Left ventricle myocardium inferior (tissue), 1 donor: ENCODE data around the gene CCL13. TPM values are rescaled to one million over a fixed set of nuclear protein-coding genes. Genes with fewer than 3 reads are reported as not detected.
"Not testable (repeated sequence)": the region's sequence is repeated elsewhere in the genome, so short reads cannot be mapped to it uniquely, and the experiment has no call there.

Experiments used
- DNase-seq: peaks from one replicate; pipeline ENCODE4 v3.0.0-alpha.2; 2020
- H3K27ac ChIP-seq: fragments of 200-600 bp; replicated peaks from 2 replicates; pipeline ENCODE4 v1.8.0; 2021
- H3K27me3 ChIP-seq: fragments of 200-600 bp; 2 replicates; pipeline ENCODE4 v1.8.0; 2021; ENCODE audit warnings: low read depth
- H3K36me3 ChIP-seq: fragments of 200-600 bp; 2 replicates; pipeline ENCODE4 v1.8.0; 2021
- H3K4me1 ChIP-seq: fragments of 200-600 bp; 2 replicates; pipeline ENCODE4 v1.8.0; 2021
- H3K4me3 ChIP-seq: fragments of 200-600 bp; 2 replicates; pipeline ENCODE4 v1.8.0; 2021; ENCODE audit warnings: mild to moderate bottlenecking, moderate library complexity
- H3K9me3 ChIP-seq: fragments of 200-600 bp; replicated peaks from 2 replicates; pipeline ENCODE4 v1.8.0; 2021
- intact Hi-C: fragments of 100-400 bp; cut with micrococcal nuclease; formaldehyde crosslinking; loops from one replicate; pipeline ENCODE4 v1.11.0; 2022
- total RNA-seq: library from RNA; stranded (reverse); fragmentation: NEBNext Ultra II Directional; extraction: Animal tissue kit (Norgen Biotek cat#: 25700); gene quantifications from one replicate; pipeline ENCODE4 v1.2.1, GENCODE V29; 2021
- TF ChIP-seq, protein P1 (sequence below): fragments of 200-600 bp; IDR thresholded peaks from 2 replicates; pipeline ENCODE4 v1.8.0; 2021; ENCODE audit warnings: antibody characterized with exemption, mild to moderate bottlenecking, borderline replicate concordance
- donor health status: DM: no; HTN: yes; CAD: no; lungs with severe emphysema.

Gene CCL13
- total RNA-seq, 1 donor from 2014 or later = 0.74 TPM

- Histone ChIP-seq H3K27me3 (no peaks in the 10 kb centered on the region), H3K9me3 (no peaks in the 10 kb centered on the region), H3K4me3 (no peak overlapping the region), H3K36me3 (no peaks in the 10 kb centered on the region), H3K4me1 (peaks cover 44% of the 10 kb centered on the region), H3K27ac (peak overlapping the region; percentile 80)
- DNase-seq = no peak
- intact Hi-C loops = no loop called here
- TF ChIP-seq, protein P1, sequence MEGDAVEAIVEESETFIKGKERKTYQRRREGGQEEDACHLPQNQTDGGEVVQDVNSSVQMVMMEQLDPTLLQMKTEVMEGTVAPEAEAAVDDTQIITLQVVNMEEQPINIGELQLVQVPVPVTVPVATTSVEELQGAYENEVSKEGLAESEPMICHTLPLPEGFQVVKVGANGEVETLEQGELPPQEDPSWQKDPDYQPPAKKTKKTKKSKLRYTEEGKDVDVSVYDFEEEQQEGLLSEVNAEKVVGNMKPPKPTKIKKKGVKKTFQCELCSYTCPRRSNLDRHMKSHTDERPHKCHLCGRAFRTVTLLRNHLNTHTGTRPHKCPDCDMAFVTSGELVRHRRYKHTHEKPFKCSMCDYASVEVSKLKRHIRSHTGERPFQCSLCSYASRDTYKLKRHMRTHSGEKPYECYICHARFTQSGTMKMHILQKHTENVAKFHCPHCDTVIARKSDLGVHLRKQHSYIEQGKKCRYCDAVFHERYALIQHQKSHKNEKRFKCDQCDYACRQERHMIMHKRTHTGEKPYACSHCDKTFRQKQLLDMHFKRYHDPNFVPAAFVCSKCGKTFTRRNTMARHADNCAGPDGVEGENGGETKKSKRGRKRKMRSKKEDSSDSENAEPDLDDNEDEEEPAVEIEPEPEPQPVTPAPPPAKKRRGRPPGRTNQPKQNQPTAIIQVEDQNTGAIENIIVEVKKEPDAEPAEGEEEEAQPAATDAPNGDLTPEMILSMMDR = no peak
Observed at GRCh38 chr17:34313164-34313563, 43.1 kb upstream of the CCL13 start.

DNA sequence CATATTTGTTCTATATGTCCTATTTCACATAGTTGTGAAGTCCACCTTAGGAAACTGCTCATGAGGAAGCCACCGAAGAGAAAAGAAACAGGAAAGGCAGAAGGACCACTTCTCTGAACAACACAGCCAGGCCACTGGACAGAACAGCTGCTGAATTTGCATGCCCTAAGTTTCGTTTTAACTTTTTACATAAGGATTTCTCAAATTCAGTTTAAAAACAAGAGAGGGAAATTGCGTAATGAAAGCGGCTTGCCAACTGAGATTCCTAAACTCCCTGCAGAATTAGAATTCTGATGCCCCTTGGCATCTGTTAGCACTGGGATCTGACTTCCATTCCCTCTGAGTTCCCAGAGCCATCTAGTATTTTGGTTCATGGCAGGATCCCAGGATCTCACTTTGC is 42.0 kb upstream of the CCL13 start:
- Histone ChIP-seq H3K9me3 (no peaks in the 10 kb centered on the region), H3K36me3 (no peaks in the 10 kb centered on the region), H3K4me1 (peaks cover 41% of the 10 kb centered on the region), H3K27ac (peak overlapping the region; percentile 80), H3K27me3 (no peaks in the 10 kb centered on the region), H3K4me3 (no peak overlapping the region)
- intact Hi-C loops = no loop called here
- DNase-seq = no peak
- TF ChIP-seq, protein P1 = no peak

DNA sequence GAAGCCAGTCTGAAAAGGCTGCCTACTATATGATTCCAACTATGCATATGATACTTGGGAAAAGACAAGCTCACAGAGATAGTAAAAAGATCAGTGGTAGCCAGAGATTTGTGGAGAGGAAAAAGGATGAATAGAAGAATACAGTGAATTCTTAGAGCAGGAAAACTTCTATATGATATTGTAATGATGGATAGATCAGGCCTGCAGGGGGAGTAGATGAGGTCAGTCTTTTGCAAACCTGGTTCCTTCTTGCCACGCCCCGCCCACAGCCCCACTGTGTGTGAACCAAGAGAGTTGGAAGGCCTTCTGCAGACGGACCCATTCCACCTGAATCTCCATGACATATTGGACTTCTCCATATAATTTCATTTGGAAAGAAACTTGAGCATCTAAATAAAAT is 37.8 kb upstream of the CCL13 start:
- DNase-seq = no peak
- TF ChIP-seq, protein P1 = no peak
- intact Hi-C loops = no loop called here
- Histone ChIP-seq H3K4me1 (peaks cover 28% of the 10 kb centered on the region), H3K36me3 (no peaks in the 10 kb centered on the region), H3K9me3 (no peaks in the 10 kb centered on the region), H3K27me3 (no peaks in the 10 kb centered on the region), H3K27ac (peak overlapping the region; percentile 60), H3K4me3 (no peak overlapping the region)

DNA sequence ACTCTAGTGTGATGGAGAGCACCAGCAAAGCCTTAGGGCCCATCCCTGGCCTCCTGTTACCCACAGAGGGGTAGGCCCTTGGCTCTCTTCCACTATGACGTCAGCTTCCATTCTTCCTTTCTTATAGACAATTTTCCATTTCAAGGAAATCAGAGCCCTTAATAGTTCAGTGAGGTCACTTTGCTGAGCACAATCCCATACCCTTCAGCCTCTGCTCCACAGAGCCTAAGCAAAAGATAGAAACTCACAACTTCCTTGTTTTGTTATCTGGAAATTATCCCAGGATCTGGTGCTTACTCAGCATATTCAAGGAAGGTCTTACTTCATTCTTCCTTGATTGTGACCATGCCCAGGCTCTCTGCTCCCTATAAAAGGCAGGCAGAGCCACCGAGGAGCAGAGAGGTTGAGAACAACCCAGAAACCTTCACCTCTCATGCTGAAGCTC is 37.2 kb upstream of the CCL13 start, which contains the start of gene CCL8:
CCL8 (plus strand) TSS at position 397 of the 445 bp plus-strand sequence. CDS start 67 bp downstream, outside the sequence.
- Histone ChIP-seq H3K27ac (peak within 1 kb of the TSS; percentile 60), H3K9me3 (peaks cover 5% of the 10 kb centered on the region), H3K36me3 (no peaks in the 10 kb centered on the region), H3K4me3 (no peak within 1 kb of the TSS), H3K27me3 (no peaks in the 10 kb centered on the region), H3K4me1 (peaks cover 22% of the 10 kb centered on the region)
- intact Hi-C loops = no loop called here
- DNase-seq = no peak
- TF ChIP-seq, protein P1 = no peak

GRCh38 chr17:34321964-34322363 is 34.3 kb upstream of the CCL13 start:
- peak overlapping the region; percentile 45 for H3K27ac ChIP-seq

DNA sequence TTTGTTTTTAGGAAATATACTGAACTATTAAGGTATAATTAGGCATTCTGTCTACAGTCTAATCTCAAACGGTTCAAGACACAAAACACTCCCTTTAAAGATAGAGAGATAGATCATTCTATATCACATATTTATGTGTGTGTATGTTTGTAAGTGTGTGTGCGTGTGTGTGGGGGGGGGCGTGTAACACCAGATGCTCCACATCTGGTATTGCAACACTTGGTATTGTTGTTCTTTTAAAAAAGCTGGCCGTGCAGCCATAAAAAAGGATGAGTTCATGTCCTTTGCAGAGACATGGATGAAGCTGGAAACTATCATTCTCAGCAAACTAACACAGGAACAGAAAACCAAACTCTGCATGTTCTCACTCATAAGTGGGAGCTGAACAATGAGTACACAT is 28.7 kb upstream of the CCL13 start:
- intact Hi-C loops, H3K4me1 ChIP-seq, H3K36me3 ChIP-seq, H3K4me3 ChIP-seq, DNase-seq, H3K27me3 ChIP-seq: not testable (repeated sequence)
- Histone ChIP-seq H3K9me3 (peaks cover 18% of the 10 kb centered on the region), H3K27ac (peak overlapping the region; percentile 35)

More at GRCh38 chr17:34321964-34322363, 34.3 kb upstream of the CCL13 start:
- Histone ChIP-seq H3K4me3 (no peak overlapping the region), H3K36me3 (no peaks in the 10 kb centered on the region), H3K9me3 (peaks cover 18% of the 10 kb centered on the region), H3K4me1 (peaks cover 10% of the 10 kb centered on the region), H3K27me3 (no peaks in the 10 kb centered on the region)
- no peak for DNase-seq
- intact Hi-C loops = no loop called here
- TF ChIP-seq, protein P1 = no peak
